H1 (cell line): ENCODE results near the gene GPR162. TPM values are rescaled to one million over a fixed set of nuclear protein-coding genes. Genes with fewer than 3 reads are reported as not detected.
A peak's percentile ranks its signal among the peaks of the same experiment; 100 is the strongest.

Experiments used
- CTCF ChIA-PET: fragments of 300-600 bp; sonication (Branson Sonifier 250); formaldehyde crosslinking; loops from one replicate; lab custom pipeline; 2021; ENCODE audit not compliant: partially characterized antibody; lab: Charles Lee
- POLR2A ChIA-PET: fragments of 300-600 bp; sonication (Branson Sonifier 250); formaldehyde crosslinking; loops from one replicate; lab custom pipeline; 2021; ENCODE audit warnings: inconsistent platforms; ENCODE audit not compliant: partially characterized antibody; lab: Charles Lee
- DNase-seq, 2 experiments: peaks; one replicate each; pipeline versions ENCODE4 v3.0.0 to v3.0.0-alpha.2; 2010 to 2022; ENCODE audit warnings: low spot score in 2 of 2, low read depth in 1 of 2, mixed read lengths in 1 of 2
- FAIRE-seq: peaks from 2 replicates; lab custom pipeline; 2011; peaks lifted over from hg19 to GRCh38; lab: Jason Lieb, UNC
- H2AFZ ChIP-seq: 2 replicates; pipeline ENCODE4 v1.8.1; 2012; ENCODE audit warnings: low read length, inconsistent platforms
- H2AK5ac ChIP-seq: 2 replicates; pipeline ENCODE4 v1.6.1; 2013; ENCODE audit warnings: low read depth, low read length
- H2BK120ac ChIP-seq: replicated peaks from 2 replicates; pipeline ENCODE3; 2013; ENCODE audit warnings: low read depth, low read length, inconsistent platforms
- H2BK12ac ChIP-seq: 2 replicates; pipeline ENCODE4 v1.6.1; 2013; ENCODE audit warnings: low read depth, low read length
- H2BK15ac ChIP-seq: 2 replicates; pipeline ENCODE4 v1.6.1; 2013; ENCODE audit warnings: low read length
- H2BK20ac ChIP-seq: 2 replicates; pipeline ENCODE4 v1.6.1; 2013; ENCODE audit warnings: low read length
- H2BK5ac ChIP-seq: 2 replicates; pipeline ENCODE4 v1.6.1; 2013; ENCODE audit warnings: low read depth, low read length
- H3K14ac ChIP-seq: 2 replicates; pipeline ENCODE4 v1.6.1; 2013; ENCODE audit warnings: inconsistent platforms; ENCODE audit not compliant: insufficient read length
- H3K18ac ChIP-seq: 2 replicates; pipeline ENCODE4 v1.6.1; 2013; ENCODE audit warnings: low read length; ENCODE audit errors: extremely low read depth
- H3K23ac ChIP-seq: 2 replicates; pipeline ENCODE4 v1.6.1; 2013; ENCODE audit warnings: inconsistent platforms; ENCODE audit not compliant: insufficient read length
- H3K23me2 ChIP-seq: 2 replicates; pipeline ENCODE4 v1.6.1; 2013; ENCODE audit warnings: low read depth, low read length
- H3K27ac ChIP-seq: 2 replicates; pipeline ENCODE4 v1.6.1; 2011; ENCODE audit warnings: low read depth, low read length, inconsistent platforms
- H3K27me3 ChIP-seq, 4 experiments: replicated peaks in 1 of 4; 1 replicate in 1 of 4; 2 replicates in 3 of 4; pipeline versions ENCODE4 v1.6.1 to v1.8.1; 2011 to 2013; ENCODE audit warnings: low read length in 3 of 4, mild to moderate bottlenecking in 3 of 4, inconsistent platforms in 2 of 4, mixed read lengths in 2 of 4, moderate library complexity in 1 of 4; ENCODE audit not compliant: control insufficient read depth in 3 of 4, insufficient read depth in 3 of 4; ENCODE audit errors: extremely low read depth in 1 of 4
- H3K36me3 ChIP-seq, 4 experiments: 2 replicates each; pipeline versions ENCODE4 v1.6.1 to v1.8.1; 2011 to 2013; ENCODE audit warnings: mild to moderate bottlenecking in 4 of 4, low read length in 3 of 4, moderate library complexity in 2 of 4, control low read depth in 1 of 4, inconsistent platforms in 1 of 4; ENCODE audit not compliant: insufficient read depth in 4 of 4, control insufficient read depth in 2 of 4
- H3K4ac ChIP-seq: replicated peaks from 2 replicates; pipeline ENCODE3; 2013; ENCODE audit warnings: low read length, low read depth, mixed read lengths, inconsistent platforms; ENCODE audit not compliant: insufficient read length
- H3K4me1 ChIP-seq, 4 experiments: replicated peaks in 1 of 4; 1 replicate in 1 of 4; 2 replicates in 3 of 4; pipeline versions ENCODE4 v1.6.1 to v1.8.1; 2011 to 2013; ENCODE audit warnings: low read length in 3 of 4, inconsistent platforms in 2 of 4, mixed read lengths in 1 of 4; ENCODE audit not compliant: insufficient read depth in 4 of 4, control insufficient read depth in 3 of 4
- H3K4me2 ChIP-seq, 2 experiments: 2 replicates each; pipeline versions ENCODE4 v1.6.1 to v1.8.1; 2011 to 2013; ENCODE audit warnings: low read depth in 2 of 2, low read length in 2 of 2, control low read depth in 1 of 2, inconsistent platforms in 1 of 2, mild to moderate bottlenecking in 1 of 2; ENCODE audit not compliant: insufficient read depth in 1 of 2
- H3K4me3 ChIP-seq, 4 experiments: fragments of 200-600, 300-600 bp in 1 of 4; sonication (generic), shearing (Covaris generic), sonication (Bioruptor Twin) in 1 of 4; 2 replicates each; pipeline versions ENCODE4 v1.5.1 to v1.8.1; 2011 to 2016; ENCODE audit warnings: low read length in 4 of 4, low read depth in 3 of 4, control low read depth in 2 of 4, inconsistent platforms in 2 of 4, mild to moderate bottlenecking in 2 of 4, mixed read lengths in 1 of 4, moderate library complexity in 1 of 4; ENCODE audit not compliant: insufficient read depth in 2 of 4; ENCODE audit errors: extremely low read depth in 1 of 4
- H3K56ac ChIP-seq: replicated peaks from 2 replicates; pipeline ENCODE3; 2013; ENCODE audit warnings: low read depth, mild to moderate bottlenecking, mixed read lengths, low read length, inconsistent platforms; ENCODE audit not compliant: insufficient read length
- H3K79me1 ChIP-seq: 2 replicates; pipeline ENCODE4 v1.6.1; 2013; ENCODE audit warnings: low read depth, low read length, control low read depth
- H3K79me2 ChIP-seq, 2 experiments: 2 replicates each; pipeline versions ENCODE4 v1.6.1 to v1.8.1; 2012 to 2013; ENCODE audit warnings: low read length in 2 of 2, mild to moderate bottlenecking in 2 of 2, inconsistent platforms in 1 of 2; ENCODE audit not compliant: insufficient read depth in 2 of 2, control insufficient read depth in 1 of 2
- H3K9ac ChIP-seq, 4 experiments: replicated peaks in 1 of 4; 1 replicate in 1 of 4; 2 replicates in 3 of 4; pipeline versions ENCODE4 v1.6.1 to v1.8.1; 2011 to 2013; ENCODE audit warnings: low read depth in 3 of 4, low read length in 3 of 4, control low read depth in 2 of 4, mild to moderate bottlenecking in 2 of 4, moderate library complexity in 2 of 4, inconsistent platforms in 1 of 4; ENCODE audit errors: extremely low read depth in 1 of 4
- H3K9me3 ChIP-seq, 2 experiments: 2 replicates each; pipeline versions ENCODE4 v1.6.1 to v1.8.1; 2012 to 2013; ENCODE audit warnings: mild to moderate bottlenecking in 2 of 2, moderate library complexity in 2 of 2, control low read depth in 1 of 2, inconsistent platforms in 1 of 2, low read depth in 1 of 2, low read length in 1 of 2, mixed read lengths in 1 of 2; ENCODE audit not compliant: insufficient read depth in 2 of 2
- H4K20me1 ChIP-seq, 2 experiments: replicated peaks in 1 of 2; 2 replicates each; pipeline versions ENCODE3 to v1.8.1; 2011 to 2013; ENCODE audit warnings: inconsistent platforms in 2 of 2, low read length in 2 of 2, mild to moderate bottlenecking in 1 of 2; ENCODE audit not compliant: insufficient read depth in 2 of 2, control insufficient read depth in 1 of 2
- H4K5ac ChIP-seq: 2 replicates; pipeline ENCODE4 v1.6.1; 2013; ENCODE audit warnings: low read length, low read depth, mixed read lengths, inconsistent platforms; ENCODE audit not compliant: insufficient read length
- H4K8ac ChIP-seq: 2 replicates; pipeline ENCODE4 v1.8.0; 2013; ENCODE audit warnings: mild to moderate bottlenecking, moderate library complexity, low read length, inconsistent platforms; ENCODE audit not compliant: insufficient read depth; ENCODE audit errors: extremely low read depth
- H4K91ac ChIP-seq: replicated peaks from 2 replicates; pipeline ENCODE3; 2013; ENCODE audit warnings: low read length, mixed read lengths, inconsistent platforms; ENCODE audit not compliant: insufficient read length
- CTCF ChIP-seq, 3 experiments: IDR thresholded peaks; 1 replicate in 2 of 3; 2 replicates in 1 of 3; pipeline versions ENCODE4 v1.5.1 to v1.6.1; 2011; ENCODE audit warnings: low read length in 3 of 3, mild to moderate bottlenecking in 3 of 3, inconsistent platforms in 2 of 3, low read depth in 1 of 3, moderate library complexity in 1 of 3; ENCODE audit not compliant: insufficient read depth in 1 of 3; ENCODE audit errors: control extremely low read depth in 1 of 3
- POLR2AphosphoS5 ChIP-seq: IDR thresholded peaks from 2 replicates; pipeline ENCODE4 v1.6.1; 2011; ENCODE audit warnings: low read depth, low read length
- POU5F1 ChIP-seq: IDR thresholded peaks from 2 replicates; pipeline ENCODE4 v1.6.1; 2011; ENCODE audit warnings: low read depth, mild to moderate bottlenecking, low read length, moderate library complexity
- RBBP5 ChIP-seq: IDR thresholded peaks from 2 replicates; pipeline ENCODE4 v1.7.1; 2012; ENCODE audit warnings: low read depth, mild to moderate bottlenecking, inconsistent platforms, low read length, moderate library complexity, borderline replicate concordance
- WGBS, 2 experiments: shearing (Covaris generic) in 1 of 2; methylation state at CpG; one replicate each; pipeline versions ENCODE4 v1.1.6 to v1.1.7; 2013 to 2015; ENCODE audit warnings: low lambda C conversion rate in 2 of 2, mixed read lengths in 2 of 2, inconsistent platforms in 1 of 2, low coverage in 1 of 2, missing lambda C conversion rate in 1 of 2; ENCODE audit not compliant: insufficient replicate concordance in 2 of 2, insufficient coverage in 1 of 2, insufficient read length in 1 of 2; ENCODE audit errors: extremely low coverage in 1 of 2, missing lambda C conversion rate in 1 of 2; 5-methylcytosine and 5-hydroxymethylcytosine counted together
- polyA plus RNA-seq, 7 experiments: library from polyadenylated mRNA; depleted of rRNA in 3 of 7; stranded (reverse) in 5 of 7; unstranded in 2 of 7; fragments of >200 nt in 5 of 7; fragments of 200-250 nt in 2 of 7; gene quantifications; 1 replicate in 5 of 7; 2 replicates in 1 of 7; 4 replicates in 1 of 7; pipeline versions ENCODE4 v1.2.1 to v1.2.3, GENCODE V29; 2011 to 2013; ENCODE audit warnings: missing spikeins in 2 of 7, mixed read lengths in 2 of 7
- total RNA-seq: library from RNA; stranded (reverse); fragmentation: NEBNext Ultra II Directional; extraction: Animal tissue kit (Norgen Biotek cat#: 25700); gene quantifications from 2 replicates; pipeline ENCODE4 v1.2.1, GENCODE V29; 2021

Gene GPR162
- total and polyA plus RNA-seq, 2 of the 8 experiments (the other 6 are each of a cell fraction or from before 2014, with no cell fraction given), result 7.3 to 8.8 TPM

- Histone ChIP-seq H3K9me3 (no peaks in the 10 kb centered on the region), H3K14ac (no peak overlapping the region), H2BK20ac (peak overlapping the region; percentile 87), H3K79me1 (no peaks in the 10 kb centered on the region; the same call in 1 of the 2 replicates), H2AFZ (no peak overlapping the region), H3K23me2 (peaks cover 26% of the 10 kb centered on the region), H4K5ac (no peak overlapping the region), H2AK5ac (peak overlapping the region; percentile 77; the same call in 1 of the 2 replicates), H3K79me2 (peaks cover 0 to 5% of the 10 kb centered on the region in 2 experiments; a peak in 1 of 4 replicates), H2BK120ac (no peak overlapping the region), H4K91ac (no peak overlapping the region), H3K4me1 (peaks cover 8 to 52% (median 30%) of the 10 kb centered on the region in 4 experiments), H3K4me2 (peak overlapping the region in 1 of 2 experiments; percentile 51; a peak in 1 of 4 replicates), H3K27me3 (peaks cover 0 to 12% (median 8%) of the 10 kb centered on the region in 4 experiments; a peak in 5 of 7 replicates), H3K4me3 (no peak overlapping the region), H3K36me3 (no peaks in the 10 kb centered on the region), H4K20me1 (peaks cover 0 to 4% of the 10 kb centered on the region in 2 experiments), H2BK12ac (peak overlapping the region; percentile 29; the same call in 1 of the 2 replicates), H3K18ac (no peak overlapping the region), H3K23ac (no peak overlapping the region), H3K4ac (no peak overlapping the region), H3K56ac (no peak overlapping the region), H4K8ac (no peak overlapping the region), H3K9ac (no peak overlapping the region), H2BK5ac (0 out of 2 replicates have a peak overlapping the region, but pooled peaks have one; percentile 12), H2BK15ac (peak overlapping the region; percentile 98), H3K27ac (no peak overlapping the region)
- ChIA-PET POLR2A (interaction anchor here (0.8 to 27.1 kb wide), 20 partner anchors 10 to 290 kb away, joined by 3 to 388 read pairs (median 4); partner anchors contain the start of genes C12orf57, CD4, CDCA3 and GAPDH), CTCF (interaction anchor here (0.9 to 23.7 kb wide), 27 partner anchors 8 to 290 kb away, joined by 3 to 532 read pairs (median 9); partner anchors contain the start of genes CD4, CDCA3, COPS7A and GAPDH)
- TF ChIP-seq POU5F1 (no peak), RBBP5 (0 out of 2 replicates have a peak, but pooled peaks have one; percentile 18), CTCF (IDR thresholded peaks at IDR 0.05; ENCODE audit: control extremely low read depth in 1 of 3, insufficient read depth in 1 of 3, low read depth in 1 of 3, low read length in 3 of 3) (peak in 1 of 3 experiments; percentile 6; a peak in 1 of 4 replicates), POLR2AphosphoS5 (0 out of 2 replicates have a peak, but pooled peaks have one; percentile 27)
- DNase-seq (no peak), FAIRE-seq (no peak)
- 92% methylated on average over 36 of the region's 37 CpGs; no CpG with 5 or more reads in 1 of the 2 experiments for WGBS, 2 experiments
Measured at GRCh38 chr12:6824085-6824775, 2.6 kb downstream of the GPR162 start.
